CD4-positive, alpha-beta T cell treated with Interleukin-10 for 1 hour (primary cell): ENCODE data around the gene SBF2.
A peak's percentile ranks its signal among the peaks of the same experiment; 100 is the strongest.
"Not testable (repeated sequence)": the region's sequence is repeated elsewhere in the genome, so short reads cannot be mapped to it uniquely, and the experiment has no call there.

Experiments used
- DNase-seq: peaks from one replicate; pipeline ENCODE4 v3.0.0-alpha.2; 2020

The SBF2 gene

GRCh38 chr11:9758637-9759518, 535.1 kb downstream of the SBF2 start:
- peak; percentile 43 for DNase-seq

- DNase-seq = peak; percentile 91
These were observed 536.0 kb downstream of the SBF2 start for GRCh38 chr11:9757809-9758636.

GRCh38 chr11:9756878-9757277, 537.1 kb downstream of the SBF2 start:
- DNase-seq = no peak

GRCh38 chr11:9756461-9756860, 537.6 kb downstream of the SBF2 start:
- no peak for DNase-seq

DNA sequence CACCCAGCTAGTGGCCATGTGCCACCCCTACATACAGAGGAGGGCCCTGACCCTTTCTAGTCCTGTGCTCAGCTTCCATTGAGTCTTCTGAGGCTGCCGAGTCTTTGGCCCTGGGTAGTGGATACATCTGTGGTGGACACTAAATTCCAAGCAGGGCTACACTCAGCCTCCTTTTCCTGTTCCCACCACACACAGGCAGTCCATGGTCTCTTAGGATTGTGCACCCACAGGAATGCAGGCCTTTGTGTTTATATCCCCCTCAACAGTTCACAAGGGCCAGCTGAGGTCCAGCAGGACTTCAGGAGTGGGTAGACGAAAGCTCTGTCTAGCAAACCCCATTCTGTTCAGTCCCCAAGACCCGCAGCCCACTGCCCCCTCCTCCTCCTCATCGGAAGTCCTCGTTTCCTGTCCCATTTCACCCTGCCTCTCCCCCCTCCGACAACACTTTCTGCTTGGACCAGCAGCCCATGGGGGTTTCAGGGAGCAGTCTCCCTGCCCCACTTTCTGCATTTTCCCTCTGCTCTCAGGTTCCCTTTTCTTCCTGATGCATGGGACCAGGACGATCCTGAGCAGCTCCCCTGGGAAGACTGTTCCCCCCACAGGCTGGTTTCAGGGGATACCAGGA, 538.3 kb downstream of the SBF2 start:
- DNase-seq = no peak

DNA sequence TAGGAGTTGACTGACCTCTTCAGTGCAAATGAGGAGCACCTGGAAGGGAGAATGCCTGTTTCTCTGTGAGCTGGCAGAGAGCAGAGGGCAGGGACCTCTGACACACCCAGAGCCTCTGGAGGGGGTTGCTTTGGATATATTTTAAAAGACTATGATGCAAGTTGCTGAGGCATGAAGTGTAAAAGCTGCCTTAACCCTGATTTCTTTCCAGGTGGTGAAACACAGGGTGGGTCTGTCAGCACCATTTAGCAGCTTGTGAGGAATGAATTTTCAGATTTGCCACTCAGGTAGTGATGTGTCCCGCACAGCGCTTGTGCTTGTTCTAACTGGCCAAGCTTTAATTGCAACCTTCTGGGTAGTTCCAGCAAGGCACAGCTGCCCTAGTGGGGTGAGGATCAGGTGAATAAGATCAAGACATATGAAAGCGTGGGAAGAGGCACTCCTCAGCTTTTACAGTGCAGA, 540.0 kb downstream of the SBF2 start:
- no peak for DNase-seq

DNA sequence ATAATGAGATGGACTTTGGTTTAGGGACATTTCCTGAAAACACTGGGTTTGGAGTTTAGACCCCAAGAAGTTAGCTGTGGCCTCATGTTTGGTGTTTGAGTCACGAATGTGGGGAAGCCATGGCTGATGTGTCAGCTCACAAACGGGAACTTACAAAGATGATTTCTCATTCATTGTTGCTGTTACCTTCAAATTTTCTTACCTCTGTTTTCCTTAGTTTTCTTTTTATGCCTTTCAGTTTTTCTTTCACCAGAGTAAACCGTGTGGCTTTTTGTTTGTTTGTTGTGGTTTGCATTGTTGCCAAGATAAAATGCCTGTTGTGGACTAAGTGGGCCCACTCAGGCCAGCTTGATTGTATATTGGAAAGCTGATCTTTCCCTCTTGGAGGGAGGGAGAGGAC, 541.0 kb downstream of the SBF2 start:
- DNase-seq = no peak

DNA sequence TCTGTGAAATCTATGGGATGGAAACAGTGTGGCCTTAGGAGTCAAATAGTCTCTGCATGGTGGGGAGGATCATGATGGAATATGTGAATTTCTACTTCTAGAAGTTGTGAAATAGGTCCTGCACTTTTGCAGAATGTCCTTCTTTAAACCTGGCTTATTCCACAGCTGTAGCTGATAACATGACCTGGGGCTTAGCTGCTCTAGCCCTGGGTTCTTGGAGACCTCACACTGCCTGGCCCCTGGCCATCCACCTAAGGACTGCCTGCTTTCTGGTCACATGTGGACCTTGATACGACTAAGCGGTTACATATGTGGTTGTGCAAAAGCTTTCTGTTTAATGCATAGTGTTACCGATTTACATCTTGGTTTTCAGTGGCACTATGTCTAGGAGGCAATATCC, 541.9 kb downstream of the SBF2 start:
- no peak for DNase-seq

GRCh38 chr11:9750551-9750950, 543.5 kb downstream of the SBF2 start:
- DNase-seq = no peak

DNA sequence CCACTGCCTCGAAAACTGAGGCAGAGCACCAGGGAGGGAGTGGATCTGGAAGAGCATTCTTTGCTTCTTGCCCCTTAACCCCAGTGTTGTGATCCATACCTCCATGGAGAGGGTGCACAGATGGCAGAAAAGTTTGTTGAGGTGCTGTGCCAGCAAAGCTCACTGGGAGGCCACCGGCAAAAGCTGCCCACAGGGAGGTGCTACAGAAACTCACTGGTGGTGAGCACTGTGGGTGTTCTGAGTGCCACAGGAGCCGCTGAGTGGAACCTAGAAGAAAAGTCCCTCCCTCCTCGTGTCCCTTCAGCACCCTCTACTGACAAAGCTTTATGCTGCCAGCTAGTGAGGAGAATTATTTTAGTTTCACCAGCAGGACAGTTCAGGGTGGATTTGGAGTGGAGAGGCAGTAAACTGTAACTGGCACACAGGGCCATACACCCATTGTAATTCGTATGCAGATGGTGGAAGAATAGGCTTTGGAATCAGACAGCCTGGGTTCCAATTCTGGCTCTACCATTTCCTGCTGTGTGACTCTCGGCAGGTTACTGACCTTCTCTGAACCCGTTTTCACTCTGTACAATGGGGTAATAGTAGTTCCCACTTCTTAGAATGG, 545.6 kb downstream of the SBF2 start:
- DNase-seq = peak; percentile 75

- DNase-seq = no peak
These were observed 546.2 kb downstream of the SBF2 start for GRCh38 chr11:9747828-9748227.

DNA sequence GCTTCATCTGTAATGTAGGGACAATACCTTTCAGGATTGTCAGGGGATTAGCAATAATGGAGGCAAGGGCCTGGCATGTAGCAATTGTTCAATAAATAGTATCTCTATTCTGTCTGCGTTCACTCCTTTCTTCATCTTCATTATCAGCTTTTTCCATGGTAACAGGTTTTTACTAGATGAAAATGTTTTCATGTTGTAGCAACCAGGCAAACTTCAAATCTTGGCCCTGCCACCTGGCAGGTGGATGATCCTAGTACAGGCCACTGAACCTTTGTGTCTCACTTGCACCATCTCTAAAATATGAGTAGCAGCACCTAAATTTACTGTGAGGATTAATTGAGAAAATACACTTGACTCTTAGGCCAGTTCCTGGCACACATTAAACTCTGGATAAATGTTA, 546.8 kb downstream of the SBF2 start:
- DNase-seq = no peak

- no peak for DNase-seq
These were observed 548.4 kb downstream of the SBF2 start for GRCh38 chr11:9745411-9746211.

GRCh38 chr11:9743512-9743911, 550.5 kb downstream of the SBF2 start:
- not testable (repeated sequence) for DNase-seq

- no peak for DNase-seq
These were observed 552.8 kb downstream of the SBF2 start for GRCh38 chr11:9741260-9741659.

GRCh38 chr11:9740202-9740883, 553.7 kb downstream of the SBF2 start:
- DNase-seq = no peak

GRCh38 chr11:9739123-9739900, 554.7 kb downstream of the SBF2 start:
- DNase-seq = no peak

DNA sequence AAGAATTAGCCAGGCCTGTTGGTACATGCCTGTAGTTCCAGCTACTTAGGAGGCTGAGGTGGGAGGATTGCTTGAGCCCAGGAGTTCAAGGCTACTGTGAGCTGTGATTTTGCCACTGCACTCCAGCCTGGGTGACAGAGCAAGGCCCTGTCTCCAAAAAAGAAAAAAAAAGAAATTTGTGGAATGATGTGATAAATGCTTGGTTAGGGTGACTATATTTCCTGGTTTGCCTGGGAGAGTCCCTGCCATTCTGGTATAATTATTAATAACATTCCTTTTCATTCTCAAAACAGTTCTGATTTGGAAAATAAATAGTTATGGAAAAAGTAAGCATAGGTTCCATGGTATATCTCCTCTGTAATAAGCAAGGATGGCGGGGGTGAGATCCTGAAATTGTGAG, 555.3 kb downstream of the SBF2 start:
- no peak for DNase-seq

GRCh38 chr11:9738116-9738515, 555.9 kb downstream of the SBF2 start:
- no peak for DNase-seq

DNA sequence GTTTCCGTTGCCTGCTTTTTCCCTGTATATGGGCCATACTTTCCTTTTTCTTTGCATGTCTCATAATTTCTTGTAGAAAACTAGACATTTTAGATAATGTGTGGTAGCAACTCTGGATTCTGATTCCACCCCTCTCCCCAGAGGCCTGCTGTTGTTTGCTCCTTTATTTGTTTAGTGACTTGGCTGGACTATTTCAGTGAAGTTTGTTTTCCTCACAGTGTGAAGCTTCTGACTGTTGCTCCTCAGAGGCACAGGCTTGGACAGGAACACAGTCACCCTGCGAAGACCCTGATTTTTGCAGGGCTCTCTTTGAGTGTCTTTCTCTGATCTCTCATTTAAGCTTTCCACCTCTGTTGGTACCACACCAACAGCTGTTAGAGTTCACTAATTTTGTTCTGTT, 557.7 kb downstream of the SBF2 start:
- DNase-seq = no peak

DNA sequence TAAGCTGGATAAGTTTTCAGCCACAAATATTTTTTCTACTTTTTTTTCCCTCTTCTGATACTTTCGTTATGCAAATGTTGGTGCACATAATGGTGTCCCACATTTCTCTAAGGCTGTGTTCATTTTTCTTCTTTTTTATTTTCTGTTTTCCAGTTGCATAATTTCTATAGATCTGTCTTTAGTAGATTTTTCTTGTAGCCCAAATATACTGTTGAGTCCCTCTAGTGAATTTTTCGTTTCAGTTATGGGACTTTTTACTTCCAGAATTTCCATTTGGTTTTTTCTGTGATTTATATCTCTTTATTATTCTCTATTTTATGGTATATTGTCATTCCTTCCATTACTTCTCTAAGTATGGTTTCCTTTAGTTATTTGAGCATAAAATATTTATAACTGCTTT, 558.1 kb downstream of the SBF2 start:
- no peak for DNase-seq
